HFF-Myc (cell line): ENCODE results near the gene PLXNB2.

Experiments used
- DNase-seq: peaks from one replicate; pipeline ENCODE4 v3.0.0-alpha.2; 2011; ENCODE audit warnings: low read depth; ENCODE audit errors: extremely low read depth
- H3K4me3 ChIP-seq: replicated peaks from 2 replicates; pipeline ENCODE4 v1.5.1; 2011; ENCODE audit warnings: low read depth, mild to moderate bottlenecking, control low read depth, low read length
- TF ChIP-seq, protein P1 (sequence below): IDR thresholded peaks from 2 replicates; pipeline ENCODE4 v1.5.1; 2012; ENCODE audit warnings: mild to moderate bottlenecking, low read depth, low read length, control low read depth; ENCODE audit errors: missing control alignments

Gene PLXNB2

DNA sequence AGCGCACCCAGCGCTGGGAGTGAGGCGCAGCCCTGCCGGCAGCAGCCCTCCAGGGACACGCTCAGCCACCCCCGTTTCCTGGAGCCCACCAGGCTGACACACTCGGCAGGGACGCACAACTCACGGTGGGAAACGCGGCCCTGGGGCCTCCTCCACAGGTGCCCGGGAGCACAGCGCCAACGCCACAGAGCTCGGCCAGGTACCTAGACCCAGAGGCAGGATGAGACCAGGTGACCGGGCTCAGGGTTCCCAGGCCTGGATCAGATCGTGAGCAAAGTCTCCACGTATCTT, 80.6 kb downstream of the PLXNB2 start:
- DNase-seq = no peak
- TF ChIP-seq, protein P1, sequence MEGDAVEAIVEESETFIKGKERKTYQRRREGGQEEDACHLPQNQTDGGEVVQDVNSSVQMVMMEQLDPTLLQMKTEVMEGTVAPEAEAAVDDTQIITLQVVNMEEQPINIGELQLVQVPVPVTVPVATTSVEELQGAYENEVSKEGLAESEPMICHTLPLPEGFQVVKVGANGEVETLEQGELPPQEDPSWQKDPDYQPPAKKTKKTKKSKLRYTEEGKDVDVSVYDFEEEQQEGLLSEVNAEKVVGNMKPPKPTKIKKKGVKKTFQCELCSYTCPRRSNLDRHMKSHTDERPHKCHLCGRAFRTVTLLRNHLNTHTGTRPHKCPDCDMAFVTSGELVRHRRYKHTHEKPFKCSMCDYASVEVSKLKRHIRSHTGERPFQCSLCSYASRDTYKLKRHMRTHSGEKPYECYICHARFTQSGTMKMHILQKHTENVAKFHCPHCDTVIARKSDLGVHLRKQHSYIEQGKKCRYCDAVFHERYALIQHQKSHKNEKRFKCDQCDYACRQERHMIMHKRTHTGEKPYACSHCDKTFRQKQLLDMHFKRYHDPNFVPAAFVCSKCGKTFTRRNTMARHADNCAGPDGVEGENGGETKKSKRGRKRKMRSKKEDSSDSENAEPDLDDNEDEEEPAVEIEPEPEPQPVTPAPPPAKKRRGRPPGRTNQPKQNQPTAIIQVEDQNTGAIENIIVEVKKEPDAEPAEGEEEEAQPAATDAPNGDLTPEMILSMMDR = no peak
- H3K4me3 ChIP-seq = no peak overlapping the region

DNA sequence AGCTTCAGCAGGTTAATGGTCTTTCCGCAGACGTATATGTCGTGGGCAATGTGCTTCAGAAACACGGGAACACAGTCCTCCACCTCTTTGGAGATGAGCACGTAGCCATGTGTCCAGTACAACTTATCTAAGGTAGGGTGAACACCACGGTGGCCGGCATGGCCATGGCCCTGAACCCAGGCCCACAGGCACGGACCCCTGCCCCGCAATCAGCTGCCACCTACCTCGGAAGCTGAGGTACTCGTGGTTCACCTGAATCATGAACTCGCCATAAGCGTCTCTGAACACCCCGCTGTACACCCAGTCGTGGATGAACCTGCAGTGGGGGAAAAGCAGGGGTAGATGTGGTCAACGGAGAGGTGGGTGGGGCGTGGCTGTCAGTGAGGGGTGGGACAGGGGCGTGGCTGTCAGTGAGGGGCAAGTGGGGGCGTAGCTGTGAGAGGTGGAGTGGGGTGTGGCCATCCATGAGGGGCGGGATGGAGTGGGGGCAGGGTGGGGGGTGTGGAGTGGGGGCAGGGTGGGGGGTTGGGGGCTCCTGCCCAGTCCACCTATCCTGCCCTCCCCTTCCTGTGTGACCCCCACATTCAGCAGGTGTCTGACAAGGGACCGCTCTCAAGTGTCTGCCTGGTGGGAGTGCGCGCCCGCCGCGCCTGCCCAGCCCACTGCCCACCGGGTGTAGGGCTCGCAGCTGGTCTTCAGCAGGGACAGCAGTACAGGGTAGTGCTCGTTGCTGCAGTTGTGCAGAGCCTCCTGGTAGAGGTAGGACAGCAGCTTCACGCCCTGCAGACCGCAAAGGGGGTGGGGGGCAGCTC, 81.2 kb downstream of the PLXNB2 start:
- DNase-seq = no peak
- no peak overlapping the region for H3K4me3 ChIP-seq
- TF ChIP-seq, protein P1 = no peak

GRCh38 chr22:50225200-50225969, 82.1 kb downstream of the PLXNB2 start:
- H3K4me3 ChIP-seq = no peak overlapping the region
- TF ChIP-seq, protein P1 = no peak
- no peak for DNase-seq
